ENCODE results near the gene WASF2.

GRCh38 chr1:27445177-27445936 is 44.6 kb downstream of the WASF2 start:
- TF ChIP-seq POLR2AphosphoS5 (IDR thresholded peaks at IDR 0.05) (no peak), CTCF (IDR thresholded peaks at IDR 0.05) (no peak), POLR2A (IDR thresholded peaks at IDR 0.05) (no peak)
